Measurements from ENCODE around the gene RBM39.
"Not testable (repeated sequence)": the region's sequence is repeated elsewhere in the genome, so short reads cannot be mapped to it uniquely, and the experiment has no call there.

RBM39 gene

DNA sequence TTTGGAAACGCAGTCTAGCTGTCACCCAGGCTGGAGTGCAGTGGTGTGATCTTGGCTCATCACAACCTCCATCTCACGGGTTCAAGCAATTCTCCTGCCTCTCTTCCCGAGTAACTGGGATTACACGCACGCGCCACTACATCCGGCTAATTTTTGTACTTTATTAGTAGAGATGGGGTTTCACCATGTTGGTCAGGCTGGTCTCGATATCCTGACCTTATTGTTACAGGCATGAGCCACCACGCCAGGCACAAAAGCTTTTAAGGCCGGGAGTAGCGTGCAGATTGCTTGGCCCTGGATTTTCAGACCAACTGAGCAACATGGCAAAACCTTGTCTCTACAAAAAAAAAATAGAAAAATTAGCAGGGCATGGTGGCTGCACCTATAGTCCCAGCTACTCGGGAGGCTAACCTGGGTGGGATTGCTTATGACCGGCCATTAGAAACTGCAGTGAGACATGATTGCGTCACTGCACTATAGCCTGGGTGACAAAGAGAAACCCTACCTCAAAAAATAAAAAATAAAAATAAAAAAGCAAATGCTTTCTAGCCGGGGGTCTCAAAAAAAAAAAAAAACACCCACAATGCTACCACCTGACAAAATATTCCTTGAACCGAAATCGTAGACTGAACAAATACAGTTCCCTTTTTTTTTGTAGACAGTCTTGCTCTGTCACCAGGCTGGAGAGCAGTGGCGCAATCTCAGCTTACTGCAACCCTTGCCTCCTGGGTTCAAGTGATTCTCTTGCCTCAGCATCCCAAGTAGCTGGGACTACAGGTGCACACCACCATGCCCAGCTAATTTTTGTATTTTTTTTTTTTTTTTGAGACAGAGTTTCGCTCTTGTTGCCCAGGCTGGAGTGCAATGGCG lies 15.0 kb downstream of the RBM39 start:
- DNase-seq (ENCODE audit: low read depth in 3 of 3, low spot score in 1 of 3): no peak

DNA sequence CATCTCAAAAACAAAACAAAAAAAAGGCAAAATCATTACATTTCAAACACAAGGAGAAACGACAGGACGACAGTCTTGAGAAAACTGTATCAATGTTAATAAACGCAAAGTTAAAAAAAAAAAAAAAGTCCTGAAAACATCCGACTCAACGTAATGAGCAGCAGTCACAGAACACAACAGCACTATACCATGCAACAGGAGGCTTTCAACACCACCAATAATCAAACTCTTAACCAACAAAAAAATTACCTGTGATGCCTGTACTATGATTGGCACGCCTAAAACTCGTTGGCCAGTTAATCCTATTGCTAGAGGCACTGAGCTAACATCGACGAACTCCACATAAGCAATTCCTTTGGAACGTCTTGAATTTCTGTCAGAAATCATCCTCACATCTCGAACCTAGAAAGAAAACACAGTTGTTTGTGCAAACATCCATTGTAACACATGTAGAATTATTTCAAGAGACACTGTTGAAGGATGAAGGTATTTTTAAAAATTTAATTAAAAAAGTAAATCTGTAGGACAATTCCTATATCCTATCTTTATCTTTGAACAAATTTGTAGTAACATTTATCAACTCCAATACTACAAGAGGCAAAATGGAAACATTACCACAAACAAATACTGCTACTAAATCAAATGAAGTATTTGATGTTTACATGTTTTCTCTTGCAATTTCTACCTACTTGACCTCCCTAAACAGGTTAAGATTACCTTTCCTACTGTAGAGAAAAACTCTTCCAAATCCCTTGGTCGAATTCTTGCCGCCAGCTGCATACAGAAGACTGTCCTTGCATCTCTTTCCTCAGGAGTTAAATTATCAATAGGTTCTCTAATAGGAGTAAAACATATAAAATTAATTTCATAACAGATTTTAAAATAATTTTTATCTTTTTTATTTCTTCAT lies 17.5 kb downstream of the RBM39 start:
- DNase-seq (ENCODE audit: low read depth in 3 of 3, low spot score in 1 of 3): no peak

GRCh38 chr20:35723652-35724320 lies 18.3 kb downstream of the RBM39 start:
- DNase-seq (ENCODE audit: low read depth in 3 of 3, low spot score in 1 of 3): not testable (repeated sequence)

DNA sequence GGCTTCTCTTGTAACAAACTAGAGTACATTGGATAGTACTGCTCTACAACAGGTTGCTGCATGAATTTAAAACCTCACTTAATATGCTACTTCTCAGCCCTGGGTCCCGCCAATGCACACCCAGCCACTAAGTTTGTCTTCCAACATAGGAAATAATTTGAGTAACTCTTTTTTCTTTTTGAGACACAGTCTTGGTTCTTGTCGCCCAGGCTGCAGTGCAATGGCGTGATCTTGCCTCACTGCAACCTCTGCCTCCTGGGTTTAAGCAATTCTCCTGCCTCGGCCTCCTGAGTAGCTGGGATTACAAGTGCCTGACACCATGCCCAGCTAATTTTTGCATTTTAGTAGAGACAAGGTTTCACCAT lies 18.8 kb downstream of the RBM39 start:
- DNase-seq (ENCODE audit: low read depth in 3 of 3, low spot score in 1 of 3): not testable (repeated sequence)

DNA sequence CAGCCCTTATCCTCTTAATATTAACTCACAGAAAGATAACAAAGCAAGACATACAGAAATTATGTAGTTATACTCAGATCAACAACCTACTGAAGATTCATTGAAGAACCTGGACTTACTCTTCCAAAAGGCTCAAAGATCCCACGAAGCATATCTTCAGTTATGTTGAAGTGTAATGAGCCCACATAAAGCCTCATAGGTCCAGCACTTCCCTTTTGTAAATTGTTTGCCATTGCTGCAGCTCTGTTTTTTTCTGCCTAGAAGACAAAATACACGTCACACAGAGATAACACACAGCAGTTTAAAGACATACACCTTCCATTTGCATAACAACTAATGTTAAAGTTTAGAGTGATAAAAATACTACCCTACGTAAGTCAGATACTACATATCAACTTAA lies 20.4 kb downstream of the RBM39 start:
- no peak for DNase-seq (ENCODE audit: low read depth in 3 of 3, low spot score in 1 of 3)

DNA sequence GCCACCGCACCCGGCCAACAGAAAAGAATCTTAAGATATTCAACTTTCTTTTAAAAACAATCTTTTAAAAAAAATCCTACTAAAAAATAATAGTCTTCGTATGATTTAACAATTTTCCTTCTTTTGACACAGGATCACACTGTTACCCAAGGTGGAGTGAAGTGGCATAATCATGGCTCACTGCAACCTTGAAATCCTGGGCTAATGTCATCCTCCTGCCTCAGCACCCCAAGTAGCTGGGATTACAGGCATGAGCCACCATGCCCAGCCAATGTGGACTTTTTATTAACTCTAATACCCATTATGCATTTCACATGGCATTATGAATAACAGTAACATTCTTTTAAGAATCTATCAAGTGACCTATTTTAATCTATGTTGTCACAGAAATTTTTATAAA lies 20.8 kb downstream of the RBM39 start:
- DNase-seq (ENCODE audit: low read depth in 3 of 3, low spot score in 1 of 3): no peak

GRCh38 chr20:35720165-35721123 lies 21.6 kb downstream of the RBM39 start:
- no peak for DNase-seq (ENCODE audit: low read depth in 3 of 3, low spot score in 1 of 3)

- no peak for DNase-seq (ENCODE audit: low read depth in 3 of 3, low spot score in 1 of 3)
Measured at GRCh38 chr20:35719717-35720116, 22.3 kb downstream of the RBM39 start.

GRCh38 chr20:35718972-35719635 lies 23.0 kb downstream of the RBM39 start:
- DNase-seq (ENCODE audit: low read depth in 3 of 3, low spot score in 1 of 3): no peak

DNA sequence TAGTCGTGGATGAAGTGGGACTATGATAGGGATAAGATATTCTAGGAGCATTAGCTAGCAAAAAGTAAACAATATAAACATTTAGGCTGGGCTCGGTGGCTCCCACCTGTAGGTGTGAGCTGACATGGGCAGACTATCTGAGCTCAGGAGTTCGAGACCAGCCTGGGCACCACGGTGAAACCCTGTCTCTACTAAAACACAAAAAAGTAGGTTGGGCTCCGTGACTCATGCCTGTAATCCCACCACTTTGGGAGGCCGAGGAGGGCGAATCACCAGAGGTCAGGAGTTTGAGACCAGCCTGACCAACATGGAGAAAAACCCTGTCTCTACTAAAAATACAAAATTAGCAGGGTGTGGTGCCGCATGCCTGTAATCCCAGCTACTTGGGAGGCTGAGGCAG lies 23.7 kb downstream of the RBM39 start:
- not testable (repeated sequence) for DNase-seq (ENCODE audit: low read depth in 3 of 3, low spot score in 1 of 3)

GRCh38 chr20:35716330-35716729 lies 25.7 kb downstream of the RBM39 start:
- no peak for DNase-seq (ENCODE audit: low read depth in 3 of 3, low spot score in 1 of 3)

GRCh38 chr20:35715652-35716051 lies 26.4 kb downstream of the RBM39 start:
- DNase-seq (ENCODE audit: low read depth in 3 of 3, low spot score in 1 of 3): no peak

- DNase-seq (ENCODE audit: low read depth in 3 of 3, low spot score in 1 of 3): no peak
Measured at GRCh38 chr20:35714127-35714526, 27.9 kb downstream of the RBM39 start.

DNA sequence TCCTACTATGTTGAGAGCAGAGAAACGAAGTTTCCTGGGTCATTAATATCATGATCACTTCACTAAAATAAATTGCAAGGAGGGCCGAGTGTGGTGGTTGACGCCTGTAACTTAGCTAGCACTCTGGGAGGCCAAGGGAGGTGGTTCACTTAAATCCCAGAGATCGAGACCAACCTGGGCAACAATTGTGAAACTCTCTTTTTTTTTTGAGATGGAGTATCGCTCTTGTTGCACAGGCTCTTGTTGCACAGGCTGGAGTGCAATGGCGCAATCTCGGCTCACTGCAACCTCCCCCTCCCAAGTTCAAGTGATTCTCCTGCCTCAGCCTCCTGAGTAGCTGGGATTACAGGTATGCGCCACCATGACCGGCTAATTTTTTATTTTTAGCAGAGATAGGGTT lies 28.9 kb downstream of the RBM39 start:
- DNase-seq (ENCODE audit: low read depth in 3 of 3, low spot score in 1 of 3): not testable (repeated sequence)

DNA sequence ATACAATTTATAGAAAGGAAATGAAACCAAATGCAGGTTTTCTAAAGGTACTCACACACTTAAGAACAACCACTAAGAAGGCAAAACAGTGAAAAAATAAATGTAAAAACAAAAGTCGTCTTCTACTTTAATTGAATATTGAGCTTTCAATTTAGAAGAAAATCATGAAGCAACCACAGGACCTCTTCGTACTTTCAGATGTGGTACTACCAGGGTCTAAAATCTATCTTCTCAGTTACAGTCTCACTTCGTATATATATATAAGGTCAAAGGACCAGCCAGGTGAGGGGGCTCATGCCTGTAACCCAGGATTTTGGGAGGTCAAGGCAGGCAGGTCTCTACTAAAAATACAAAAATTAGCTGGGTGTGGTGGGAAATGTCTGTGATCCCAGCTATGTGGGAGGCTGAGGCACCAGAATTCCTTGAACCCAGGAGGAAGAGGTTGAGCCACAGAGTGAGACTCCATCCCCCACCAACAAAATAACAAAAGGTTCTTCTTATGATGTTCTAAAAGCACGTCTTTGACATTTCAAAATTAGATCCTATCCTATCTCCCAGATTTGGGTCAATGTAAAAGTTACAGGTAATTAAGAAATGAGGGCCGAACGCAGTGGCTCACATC lies 30.4 kb downstream of the RBM39 start:
- DNase-seq (ENCODE audit: low read depth in 3 of 3, low spot score in 1 of 3): no peak

DNA sequence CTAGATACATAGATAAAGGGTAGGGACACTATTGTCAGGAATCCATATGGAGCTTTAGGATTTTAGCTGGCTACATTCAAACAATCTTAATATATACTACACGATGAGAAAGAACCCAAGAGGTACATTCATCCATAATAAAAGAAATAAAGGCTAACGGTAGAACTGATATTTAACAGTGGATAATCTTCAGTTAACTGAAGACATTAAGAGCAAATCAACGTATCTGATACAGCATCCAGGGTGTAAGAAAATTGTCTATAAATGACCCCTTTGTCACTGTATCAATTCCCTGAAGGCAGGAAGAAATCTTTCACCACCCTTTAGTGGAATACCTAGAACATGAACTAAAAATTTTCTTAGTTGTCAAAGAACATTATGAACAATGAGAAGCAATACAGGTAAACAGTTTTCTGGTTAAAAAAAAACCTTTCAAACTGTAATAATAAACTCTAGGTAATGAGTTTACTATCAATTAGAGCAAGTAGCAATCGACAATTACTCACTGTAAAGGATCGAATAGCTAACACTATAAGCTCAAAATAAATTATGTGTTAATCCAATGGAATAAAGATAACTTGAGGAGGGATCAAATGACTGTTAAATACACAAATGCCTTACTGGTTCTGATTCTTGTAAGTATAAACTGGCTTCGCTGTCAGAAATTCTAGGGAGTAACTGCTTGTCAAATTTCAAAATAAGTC lies 31.0 kb downstream of the RBM39 start:
- no peak for DNase-seq (ENCODE audit: low read depth in 3 of 3, low spot score in 1 of 3)

DNA sequence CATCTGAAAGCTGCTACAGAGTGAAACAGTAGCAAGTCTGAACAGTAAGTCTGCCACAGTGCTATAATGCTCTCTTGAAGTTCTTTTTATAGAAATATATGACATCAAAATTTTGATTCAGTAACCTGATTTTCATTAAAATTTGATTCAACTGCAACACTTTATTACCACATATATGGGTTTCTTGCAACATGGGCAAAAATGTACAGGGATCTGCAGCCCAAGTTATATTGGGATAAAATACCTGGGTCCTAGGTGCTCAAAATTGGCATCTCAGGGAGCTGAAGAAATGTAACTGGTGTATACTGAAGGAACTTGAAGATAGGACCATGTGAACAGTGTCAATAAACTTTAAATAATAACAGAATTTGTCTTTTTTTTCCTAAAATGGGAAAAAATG lies 32.0 kb downstream of the RBM39 start:
- DNase-seq (ENCODE audit: low read depth in 3 of 3, low spot score in 1 of 3): no peak

DNA sequence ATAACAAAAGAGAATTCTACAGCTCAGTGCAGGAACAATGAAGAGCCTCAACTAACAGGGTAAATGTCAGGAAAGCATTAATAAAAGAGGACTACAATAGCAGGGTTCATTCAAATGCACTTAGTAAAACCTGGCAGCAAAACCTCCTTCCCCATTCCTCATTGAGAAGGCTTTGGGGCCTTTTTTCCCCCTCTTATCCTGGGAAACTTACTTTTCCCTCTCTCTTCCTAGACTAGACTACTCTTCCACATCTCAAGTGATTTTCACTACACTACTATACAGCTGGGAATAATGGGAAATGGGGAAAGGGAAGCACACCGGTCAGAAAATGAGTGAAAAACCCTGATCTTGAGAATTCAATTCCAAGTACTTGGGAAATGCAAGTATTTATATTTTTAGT lies 32.8 kb downstream of the RBM39 start:
- no peak for DNase-seq (ENCODE audit: low read depth in 3 of 3, low spot score in 1 of 3)

GRCh38 chr20:35708502-35708901 lies 33.6 kb downstream of the RBM39 start:
- no peak for DNase-seq (ENCODE audit: low read depth in 3 of 3, low spot score in 1 of 3)

Data from stimulated activated CD4-positive, alpha-beta T cell treated with anti-CD3 and anti-CD28 coated beads, TNF-alpha, amount 100 ng/mL, for 1 hour (primary cell).